Measurements from ENCODE around the gene R3HDM2.
A peak's percentile ranks its signal among the peaks of the same experiment; 100 is the strongest.

R3HDM2 gene

GRCh38 chr12:57250541-57250940 lies 180.3 kb downstream of the R3HDM2 start:
- Histone ChIP-seq H3K4me2 (ENCODE audit: low read length) (no peak overlapping the region), H3K4me3 (ENCODE audit: low read depth, low read length, poor library complexity, severe bottlenecking) (no peak overlapping the region), H3K27ac (ENCODE audit: low read depth, low read length, poor library complexity, severe bottlenecking) (no peak overlapping the region), H3K9me2 (ENCODE audit: low read depth, low read length) (no peaks in the 10 kb centered on the region), H3K9ac (ENCODE audit: low read length) (no peak overlapping the region), H4K20me1 (ENCODE audit: insufficient read depth, low read length) (no peaks in the 10 kb centered on the region), H3K79me2 (ENCODE audit: insufficient read depth, low read length) (no peaks in the 10 kb centered on the region), H3K27me3 (ENCODE audit: insufficient read depth, low read length) (no peaks in the 10 kb centered on the region), H2AFZ (ENCODE audit: low read length) (no peak overlapping the region), H3K4me1 (ENCODE audit: insufficient read depth, low read length, severe bottlenecking) (peaks cover 6% of the 10 kb centered on the region), H3K9me3 (ENCODE audit: low read length) (no peaks in the 10 kb centered on the region), H3K36me3 (ENCODE audit: insufficient read depth, low read length) (peaks cover 5% of the 10 kb centered on the region; the same call in 1 of the 2 replicates), H3F3A (ENCODE audit: insufficient read depth, low read length) (no peaks in the 10 kb centered on the region)
- no peak for TF ChIP-seq CTCF (IDR thresholded peaks at IDR 0.05; ENCODE audit: low read length)
- no peak for TF ChIP-seq EZH2 (IDR thresholded peaks at IDR 0.05; ENCODE audit: borderline replicate concordance, low read length)

- Histone ChIP-seq H3F3A (ENCODE audit: insufficient read depth, low read length) (no peaks in the 10 kb centered on the region), H3K9me3 (ENCODE audit: low read length) (no peaks in the 10 kb centered on the region), H3K79me2 (ENCODE audit: insufficient read depth, low read length) (no peaks in the 10 kb centered on the region), H3K36me3 (ENCODE audit: insufficient read depth, low read length) (no peaks in the 10 kb centered on the region), H4K20me1 (ENCODE audit: insufficient read depth, low read length) (no peaks in the 10 kb centered on the region), H3K27me3 (ENCODE audit: insufficient read depth, low read length) (no peaks in the 10 kb centered on the region), H3K9me2 (ENCODE audit: low read depth, low read length) (no peaks in the 10 kb centered on the region), H3K4me3 (ENCODE audit: low read depth, low read length, poor library complexity, severe bottlenecking) (no peak overlapping the region), H3K4me2 (ENCODE audit: low read length) (no peak overlapping the region), H3K27ac (ENCODE audit: low read depth, low read length, poor library complexity, severe bottlenecking) (no peak overlapping the region), H3K4me1 (ENCODE audit: insufficient read depth, low read length, severe bottlenecking) (peaks cover 6% of the 10 kb centered on the region), H3K9ac (ENCODE audit: low read length) (no peak overlapping the region), H2AFZ (ENCODE audit: low read length) (no peak overlapping the region)
- TF ChIP-seq EZH2 (IDR thresholded peaks at IDR 0.05; ENCODE audit: borderline replicate concordance, low read length) (no peak), CTCF (IDR thresholded peaks at IDR 0.05; ENCODE audit: low read length) (peak; percentile 17; the same call in 1 of the 2 replicates)
Measured at GRCh38 chr12:57248934-57249742, 181.7 kb downstream of the R3HDM2 start.

- no peaks in the 10 kb centered on the region for H3K27me3 ChIP-seq (ENCODE audit: insufficient read depth, low read length)
- no peaks in the 10 kb centered on the region for H3F3A ChIP-seq (ENCODE audit: insufficient read depth, low read length)
- no peaks in the 10 kb centered on the region for H3K79me2 ChIP-seq (ENCODE audit: insufficient read depth, low read length)
- H3K4me3 ChIP-seq (ENCODE audit: low read depth, low read length, poor library complexity, severe bottlenecking) = no peak overlapping the region
- H3K36me3 ChIP-seq (ENCODE audit: insufficient read depth, low read length) = no peaks in the 10 kb centered on the region
- H4K20me1 ChIP-seq (ENCODE audit: insufficient read depth, low read length) = no peaks in the 10 kb centered on the region
- no peak overlapping the region for H3K4me2 ChIP-seq (ENCODE audit: low read length)
- H3K9me2 ChIP-seq (ENCODE audit: low read depth, low read length) = no peaks in the 10 kb centered on the region
- H3K4me1 ChIP-seq (ENCODE audit: insufficient read depth, low read length, severe bottlenecking) = peaks cover 24% of the 10 kb centered on the region
- H3K27ac ChIP-seq (ENCODE audit: low read depth, low read length, poor library complexity, severe bottlenecking) = no peak overlapping the region
- H3K9me3 ChIP-seq (ENCODE audit: low read length) = no peaks in the 10 kb centered on the region
- H3K9ac ChIP-seq (ENCODE audit: low read length) = no peak overlapping the region
- TF ChIP-seq EZH2 (IDR thresholded peaks at IDR 0.05; ENCODE audit: borderline replicate concordance, low read length) = no peak
- no peak for TF ChIP-seq CTCF (IDR thresholded peaks at IDR 0.05; ENCODE audit: low read length)
- H2AFZ ChIP-seq (ENCODE audit: low read length) = no peak overlapping the region
Measured at GRCh38 chr12:57247041-57247440, 183.8 kb downstream of the R3HDM2 start.

Measured in OCI-LY1 (cell line).